Fibroblast of lung (primary cell): ENCODE results near the gene FAU. TPM values are rescaled to one million over a fixed set of nuclear protein-coding genes. Genes with fewer than 3 reads are reported as not detected.

ENCODE experiments used
- DNase-seq, 2 donors: peaks; one replicate each; pipeline versions ENCODE4 v3.0.0 to v3.0.0-alpha.2; 2010; ENCODE audit warnings: low read depth in 2 of 2
- H2AFZ ChIP-seq: 2 replicates; pipeline ENCODE4 v1.5.1; 2012; ENCODE audit warnings: low read length, control low read depth, inconsistent platforms
- H3K27ac ChIP-seq: 2 replicates; pipeline ENCODE4 v1.5.1; 2011; ENCODE audit warnings: low read length, control low read depth; ENCODE audit not compliant: insufficient read depth
- H3K27me3 ChIP-seq: 2 replicates; pipeline ENCODE4 v1.5.1; 2011; ENCODE audit warnings: mild to moderate bottlenecking, low read length; ENCODE audit not compliant: control insufficient read depth, insufficient read depth
- H3K36me3 ChIP-seq: 2 replicates; pipeline ENCODE4 v1.5.1; 2011; ENCODE audit warnings: low read length; ENCODE audit not compliant: control insufficient read depth, insufficient read depth
- H3K4me1 ChIP-seq: 2 replicates; pipeline ENCODE4 v1.5.1; 2011; ENCODE audit warnings: low read length; ENCODE audit not compliant: control insufficient read depth, insufficient read depth; ENCODE audit errors: extremely low read depth
- H3K4me2 ChIP-seq: 2 replicates; pipeline ENCODE4 v1.5.1; 2011; ENCODE audit warnings: low read length, control low read depth; ENCODE audit not compliant: insufficient read depth; ENCODE audit errors: extremely low read depth
- H3K4me3 ChIP-seq, 4 experiments: fragments of 200-600 bp in 1 of 4; sonication (generic) in 1 of 4; replicated peaks in 1 of 4; 2 replicates each; pipeline ENCODE4 v1.5.1; 2011 to 2016; ENCODE audit warnings: low read length in 4 of 4, low read depth in 3 of 4, mild to moderate bottlenecking in 3 of 4, control low read depth in 2 of 4, inconsistent platforms in 1 of 4, mixed read lengths in 1 of 4; ENCODE audit not compliant: insufficient read depth in 1 of 4; ENCODE audit errors: control extremely low read depth in 1 of 4
- H3K79me2 ChIP-seq: 2 replicates; pipeline ENCODE4 v1.5.1; 2012; ENCODE audit warnings: mild to moderate bottlenecking, low read length, inconsistent platforms; ENCODE audit not compliant: control insufficient read depth, insufficient read depth
- H3K9ac ChIP-seq: 2 replicates; pipeline ENCODE4 v1.5.1; 2011; ENCODE audit warnings: mild to moderate bottlenecking, low read length, control low read depth; ENCODE audit not compliant: insufficient read depth
- H3K9me3 ChIP-seq: 2 replicates; pipeline ENCODE4 v1.5.1; 2012; ENCODE audit warnings: low read depth, low read length; ENCODE audit not compliant: control insufficient read depth, insufficient read depth
- H4K20me1 ChIP-seq: 2 replicates; pipeline ENCODE4 v1.5.1; 2011; ENCODE audit warnings: low read length; ENCODE audit not compliant: control insufficient read depth, insufficient read depth; ENCODE audit errors: extremely low read depth
- CTCF ChIP-seq, 2 donors: IDR thresholded peaks in 1 of 2; conservative IDR thresholded peaks in 1 of 2; 1 replicate in 1 of 2; 2 replicates in 1 of 2; pipeline ENCODE4 v1.5.1; 2011 to 2012; ENCODE audit warnings: low read length in 2 of 2, control low read depth in 1 of 2, inconsistent platforms in 1 of 2, low read depth in 1 of 2, mild to moderate bottlenecking in 1 of 2
- EZH2 ChIP-seq: IDR thresholded peaks from 2 replicates; pipeline ENCODE4 v1.5.1; 2012; ENCODE audit warnings: low read length, control low read depth, mild to moderate bottlenecking; ENCODE audit errors: missing control alignments
- polyA plus RNA-seq, 2 donors: library from polyadenylated mRNA; depleted of rRNA in 1 of 2; stranded (reverse) in 1 of 2; unstranded in 1 of 2; fragments of >200 nt; gene quantifications; 2 replicates each; pipeline ENCODE4 v1.2.1, GENCODE V29; 2011 to 2012; ENCODE audit warnings: missing spikeins in 1 of 2
- total RNA-seq: library from RNA; depleted of rRNA; stranded (reverse); fragments of >200 nt; gene quantifications from 2 replicates; pipeline ENCODE4 v1.2.1, GENCODE V29; 2014

FAU gene
- total and polyA plus RNA-seq, 2 donors (not counting 1 experiment from before 2014, with no cell fraction given): 256 to 336 TPM

DNA sequence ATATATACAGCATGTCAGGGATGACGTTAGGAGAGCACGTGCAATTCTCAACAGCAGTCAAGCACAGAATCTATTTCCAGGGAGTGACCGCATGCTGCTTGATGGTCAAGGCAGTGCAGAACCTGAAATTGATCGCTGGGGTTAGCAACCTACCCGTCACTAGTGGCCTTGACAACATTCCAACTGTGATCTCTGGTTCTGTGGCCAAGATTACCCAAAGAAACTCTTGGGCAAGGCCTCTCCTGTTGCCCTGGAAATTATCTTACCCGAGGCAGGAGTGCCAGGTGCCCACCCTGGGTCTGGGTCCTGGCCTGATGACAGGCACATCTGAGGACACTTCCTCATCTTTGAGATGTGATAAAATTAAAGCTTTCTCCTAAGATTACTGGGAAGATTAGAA, 8.1 kb downstream of the FAU start:
- no peaks in the 10 kb centered on the region for H3K9me3 ChIP-seq
- no peak for DNase-seq
- no peak overlapping the region for H3K9ac ChIP-seq
- H3K27ac ChIP-seq: no peak overlapping the region
- no peak overlapping the region for H3K4me2 ChIP-seq
- H3K27me3 ChIP-seq: no peaks in the 10 kb centered on the region
- no peak overlapping the region for H2AFZ ChIP-seq
- TF ChIP-seq EZH2 (no peak), CTCF (conservative IDR thresholded peaks at IDR 0.05 in 1 of 2, IDR thresholded peaks at IDR 0.05 in 1 of 2; ENCODE audit: low read depth in 1 of 2, low read length in 2 of 2) (no peak)
- peaks cover 13% of the 10 kb centered on the region for H3K36me3 ChIP-seq
- peaks cover 13% of the 10 kb centered on the region for H3K79me2 ChIP-seq
- H3K4me1 ChIP-seq: peaks cover 19% of the 10 kb centered on the region
- H4K20me1 ChIP-seq: no peaks in the 10 kb centered on the region
- peak overlapping the region in 1 of 4 experiments; percentile 68 for H3K4me3 ChIP-seq

DNA sequence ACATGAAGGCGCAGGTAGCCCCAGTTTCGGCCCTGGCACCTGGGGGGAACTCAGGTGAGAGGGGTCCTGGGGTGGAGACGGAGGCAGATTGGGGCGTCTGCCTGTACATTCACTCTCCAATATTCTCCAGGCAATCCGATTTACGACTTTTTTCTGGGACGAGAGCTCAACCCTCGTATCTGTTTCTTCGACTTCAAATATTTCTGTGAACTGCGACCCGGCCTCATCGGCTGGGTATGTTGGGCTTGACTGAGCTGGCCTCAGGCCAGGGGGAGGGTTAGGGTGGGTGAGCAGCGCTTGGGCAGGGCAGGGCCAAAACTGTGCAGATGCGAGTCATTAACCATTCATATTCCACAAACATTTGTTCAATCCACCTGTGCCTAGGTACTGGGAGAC, 8.6 kb downstream of the FAU start:
- Histone ChIP-seq H3K4me2 (peak overlapping the region; percentile 96), H3K4me1 (peaks cover 19% of the 10 kb centered on the region), H2AFZ (no peak overlapping the region), H3K4me3 (peak overlapping the region; percentile 55 to 68 (median 62)), H4K20me1 (no peaks in the 10 kb centered on the region), H3K9me3 (no peaks in the 10 kb centered on the region), H3K36me3 (peaks cover 13% of the 10 kb centered on the region), H3K27ac (no peak overlapping the region), H3K9ac (no peak overlapping the region), H3K27me3 (no peaks in the 10 kb centered on the region), H3K79me2 (peaks cover 13% of the 10 kb centered on the region)
- TF ChIP-seq CTCF (conservative IDR thresholded peaks at IDR 0.05 in 1 of 2, IDR thresholded peaks at IDR 0.05 in 1 of 2; ENCODE audit: low read depth in 1 of 2, low read length in 2 of 2) (no peak), EZH2 (no peak)
- DNase-seq: peak in 1 of 2 donors; percentile 24

DNA sequence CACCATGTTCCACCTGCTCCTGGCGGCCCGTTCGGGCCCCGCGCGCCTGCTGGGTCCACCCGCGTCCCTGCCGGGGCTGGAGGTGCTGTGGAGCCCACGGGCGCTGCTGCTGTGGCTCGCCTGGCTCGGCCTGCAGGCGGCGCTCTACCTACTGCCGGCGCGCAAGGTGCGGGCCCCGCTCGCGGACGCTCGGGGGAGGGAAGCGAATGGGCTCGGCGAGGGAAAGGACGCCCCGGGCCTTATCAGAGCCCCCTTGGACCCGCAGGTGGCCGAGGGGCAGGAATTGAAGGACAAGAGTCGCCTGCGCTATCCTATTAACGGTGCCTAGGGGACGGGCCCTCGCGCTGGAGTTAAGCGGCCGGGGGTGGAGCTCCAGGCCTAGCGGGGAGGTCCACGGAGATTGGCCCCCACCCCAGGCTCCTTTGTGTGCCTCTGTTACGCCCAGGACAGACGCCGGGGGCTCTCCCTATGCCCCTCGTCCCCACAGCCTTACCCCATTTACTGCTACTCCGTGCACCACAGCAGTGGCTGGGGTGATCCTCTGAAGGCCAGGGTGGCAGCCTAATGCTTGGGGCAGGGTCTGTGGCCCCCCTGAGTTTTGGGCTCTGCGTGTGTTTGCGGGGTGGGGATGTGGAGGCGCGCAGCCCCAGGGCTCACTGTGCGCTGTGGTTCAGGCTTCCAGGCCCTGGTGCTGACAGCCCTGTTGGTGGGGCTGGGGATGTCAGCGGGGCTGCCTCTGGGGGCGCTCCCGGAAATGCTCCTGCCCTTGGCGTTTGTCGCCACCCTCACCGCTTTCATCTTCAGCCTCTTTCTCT, 9.2 kb downstream of the FAU start:
- Histone ChIP-seq H3K4me3 (peak overlapping the region; percentile 55 to 68 (median 62)), H4K20me1 (no peaks in the 10 kb centered on the region), H3K4me1 (peaks cover 19% of the 10 kb centered on the region), H3K79me2 (peaks cover 13% of the 10 kb centered on the region), H3K9me3 (no peaks in the 10 kb centered on the region), H3K27me3 (no peaks in the 10 kb centered on the region), H2AFZ (peak overlapping the region; percentile 37), H3K36me3 (peaks cover 13% of the 10 kb centered on the region), H3K4me2 (peak overlapping the region; percentile 96), H3K27ac (peak overlapping the region; percentile 10), H3K9ac (peak overlapping the region; percentile 51)
- TF ChIP-seq EZH2 (no peak), CTCF (conservative IDR thresholded peaks at IDR 0.05 in 1 of 2, IDR thresholded peaks at IDR 0.05 in 1 of 2; ENCODE audit: low read depth in 1 of 2, low read length in 2 of 2) (peak; percentile 56 to 69)
- DNase-seq: peak; percentile 20 to 44
